Globus pallidus (tissue), 1 donor: ENCODE measurements around the gene OAF.
A peak's percentile ranks its signal among the peaks of the same experiment; 100 is the strongest.

Experiments used
- DNase-seq: peaks from one replicate; pipeline ENCODE4 v3.0.0-alpha.2; 2015; ENCODE audit warnings: low spot score

OAF gene

DNA sequence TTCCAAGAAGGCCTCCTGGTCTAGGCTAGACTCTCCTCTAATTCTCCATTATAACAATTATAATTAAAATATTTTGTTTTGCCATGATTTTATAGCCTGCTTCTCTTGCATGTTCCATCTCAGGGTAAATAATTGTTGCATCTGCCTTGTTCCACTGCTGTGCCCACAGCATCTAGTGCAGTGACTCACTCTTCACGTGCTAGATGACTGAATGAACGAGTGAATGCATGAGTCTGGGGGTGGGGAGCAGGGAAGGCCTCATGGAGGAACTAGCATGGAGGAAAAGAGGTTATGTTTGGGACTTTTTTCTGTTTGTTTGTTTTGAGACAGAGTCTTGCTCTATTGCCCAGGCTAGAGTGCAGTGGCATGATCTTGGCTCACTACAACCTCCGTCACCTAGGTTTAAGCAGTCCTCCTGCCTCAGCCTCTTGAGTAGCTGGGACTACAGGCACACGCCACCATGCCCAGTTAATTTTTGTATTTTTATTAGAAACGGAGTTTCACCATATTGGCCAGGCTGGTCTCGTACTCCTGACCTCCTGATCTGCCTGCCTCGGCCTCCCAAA lies 5.2 kb upstream of the OAF start:
- no peak for DNase-seq

DNA sequence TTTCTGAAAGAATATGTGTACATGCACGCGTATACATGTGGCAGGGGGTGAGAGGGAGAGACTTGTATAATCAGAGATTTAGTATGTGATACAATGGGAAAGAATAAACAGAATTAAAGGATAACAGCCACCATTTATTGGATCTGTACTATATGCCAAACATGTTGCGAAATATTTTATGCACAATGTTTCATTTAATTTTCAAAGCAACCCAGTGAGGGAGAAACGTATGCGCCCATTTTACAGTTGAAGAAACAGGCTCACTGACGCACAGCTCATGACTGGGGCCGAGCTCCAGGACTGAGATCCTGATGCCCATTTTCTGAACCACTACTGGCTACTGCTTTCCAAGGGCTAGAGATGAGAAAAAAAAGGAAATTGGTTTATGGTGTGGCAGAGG lies 3.3 kb upstream of the OAF start:
- no peak for DNase-seq

DNA sequence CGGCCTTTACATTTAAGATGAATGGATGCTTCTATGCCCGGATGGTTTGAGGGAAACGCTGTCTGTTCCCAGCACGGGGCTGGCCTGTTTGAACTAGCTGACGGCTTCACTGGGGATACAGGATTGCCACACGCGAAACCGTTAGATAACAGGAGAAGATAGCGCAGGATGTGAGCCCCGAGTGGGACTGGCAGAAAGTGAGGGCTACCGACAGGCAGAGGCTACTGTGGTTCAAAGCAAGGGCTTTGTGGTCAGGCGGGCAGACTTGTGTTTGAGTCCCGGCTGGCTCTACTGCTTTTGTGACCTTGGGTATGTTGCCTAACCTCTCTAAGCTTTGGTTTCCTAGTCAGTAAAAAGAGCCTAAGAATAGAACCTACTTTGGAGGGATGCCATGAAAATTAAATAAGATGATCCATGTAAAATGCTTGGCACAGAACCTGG lies 2.8 kb upstream of the OAF start:
- no peak for DNase-seq

DNA sequence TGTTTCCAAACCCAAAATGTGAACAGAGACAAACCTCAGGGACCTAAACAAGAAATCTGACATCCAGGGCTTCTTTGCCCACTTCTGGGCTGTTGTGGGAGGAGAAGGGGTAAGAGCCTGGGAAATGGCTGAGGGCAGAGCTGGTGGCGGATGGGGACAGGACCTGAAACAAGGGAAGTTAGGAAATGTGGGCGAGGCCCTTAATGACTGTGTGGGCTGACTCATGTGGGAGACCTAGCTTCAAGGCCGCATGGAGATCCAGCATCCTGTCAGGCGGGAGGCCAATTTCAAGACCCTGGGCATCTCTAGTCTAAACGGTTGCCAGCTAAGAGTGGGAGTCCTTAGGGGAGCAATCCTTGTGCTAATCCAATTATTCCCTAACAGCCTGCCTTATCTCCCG lies 2.1 kb upstream of the OAF start:
- no peak for DNase-seq

DNA sequence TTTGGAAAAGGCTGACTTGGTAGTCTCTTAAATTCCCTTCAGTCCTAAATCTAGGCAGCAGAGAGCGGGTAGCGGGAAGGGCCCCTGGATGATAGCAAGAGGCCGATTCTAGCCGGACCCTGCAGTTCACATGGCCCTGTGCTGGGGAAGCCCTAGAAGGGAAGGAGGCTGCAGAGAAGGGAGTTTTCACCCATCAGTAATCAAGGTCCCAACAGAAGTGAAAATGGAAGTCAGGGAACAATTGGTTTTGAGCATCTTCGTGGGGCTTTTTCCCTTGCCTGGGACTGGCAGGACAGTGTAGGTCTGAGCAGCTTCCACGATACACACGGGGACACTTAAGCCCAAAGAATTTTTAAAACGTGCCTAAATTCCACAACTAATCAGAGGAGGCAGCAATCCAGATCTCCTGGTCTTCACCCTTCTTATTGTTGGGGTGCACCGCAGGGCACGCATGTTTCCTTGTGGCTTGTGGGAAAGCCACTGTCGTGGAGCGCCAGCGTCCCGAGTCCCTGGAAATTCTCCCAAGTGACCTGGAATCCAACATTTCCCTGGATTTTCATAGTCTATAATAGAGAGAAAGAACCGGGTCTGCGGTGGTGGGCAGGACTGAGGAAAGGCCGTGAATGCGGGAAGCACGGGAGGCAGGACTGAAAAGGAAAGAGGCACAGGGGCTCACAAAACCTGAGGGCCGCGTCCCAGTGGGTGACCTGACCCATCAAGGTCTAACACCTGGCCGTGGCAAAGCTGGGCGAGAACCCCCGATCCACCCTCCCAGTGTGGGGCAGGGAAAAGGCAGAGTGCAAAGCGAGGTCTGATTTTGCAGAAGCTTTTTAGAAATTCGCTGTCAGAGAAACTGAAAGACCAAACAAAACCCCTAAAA lies 846 bp upstream of the OAF start:
- DNase-seq = no peak

DNA sequence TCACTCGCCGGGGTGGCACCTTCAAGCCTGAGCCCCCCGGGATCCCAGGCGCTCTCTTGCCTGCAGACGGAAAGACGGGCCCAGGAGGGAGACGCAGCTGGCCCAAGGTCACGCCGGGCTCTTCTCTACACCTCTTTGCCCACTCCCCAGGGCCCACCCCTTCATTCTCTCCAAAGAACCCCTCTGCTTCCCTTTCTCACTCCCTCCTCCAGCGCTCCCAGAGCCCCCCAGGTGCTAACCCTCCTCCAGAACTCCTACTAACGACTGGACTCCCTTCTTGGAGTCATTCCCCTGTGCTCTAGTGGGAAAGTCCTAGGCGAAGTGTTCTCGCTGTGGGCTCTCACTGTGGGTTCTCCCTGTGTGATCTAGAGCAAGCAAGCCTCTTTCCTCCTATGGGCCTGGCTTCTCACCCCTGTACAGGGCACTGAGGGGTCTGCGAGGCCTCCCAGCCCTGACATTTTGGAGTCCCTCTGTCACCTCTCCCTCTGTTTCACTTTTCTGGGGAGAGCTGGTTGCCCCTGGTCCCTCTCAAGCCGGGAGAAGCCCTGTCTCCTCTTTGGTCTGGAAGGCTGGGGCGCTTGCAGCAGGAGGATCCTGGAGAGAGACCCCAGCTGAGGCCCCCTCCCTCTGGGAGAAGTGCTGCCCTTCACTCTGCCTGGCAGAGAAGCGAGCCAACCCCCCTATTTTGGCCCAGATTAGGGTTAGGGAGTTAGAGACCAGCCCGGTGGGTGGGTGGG lies 858 bp downstream of the OAF start:
- DNase-seq = no peak

DNA sequence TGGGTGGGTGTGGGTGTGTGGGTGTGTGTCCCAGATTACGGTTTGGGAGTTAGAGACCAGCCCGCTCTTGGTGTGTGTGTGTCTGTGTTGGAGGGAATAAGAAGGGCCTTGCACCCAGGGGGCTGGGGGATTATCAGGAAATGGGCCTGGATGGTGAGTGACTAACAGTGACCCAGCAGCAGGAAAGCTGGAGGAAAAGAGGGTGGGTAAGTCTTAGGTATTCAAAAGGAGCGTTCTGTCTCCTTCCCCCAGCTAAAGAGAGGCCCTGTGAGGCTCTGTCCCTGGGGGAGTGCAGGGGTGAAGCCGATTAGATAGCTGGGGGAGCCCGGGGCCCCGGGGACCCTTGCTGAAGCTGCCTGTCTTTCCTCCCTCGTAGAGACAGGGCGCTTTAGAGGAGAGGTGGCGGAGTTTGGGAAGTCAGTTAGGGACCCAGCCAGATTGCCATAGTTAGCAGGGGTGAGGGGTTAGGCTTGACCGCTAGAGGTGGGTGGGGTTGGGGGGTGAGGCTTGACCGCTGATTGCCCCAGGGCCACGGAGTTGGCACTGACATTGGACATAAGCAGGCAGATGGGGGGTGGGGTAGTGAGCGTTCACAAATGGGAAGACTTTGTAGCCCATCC lies 1.5 kb downstream of the OAF start:
- no peak for DNase-seq

DNA sequence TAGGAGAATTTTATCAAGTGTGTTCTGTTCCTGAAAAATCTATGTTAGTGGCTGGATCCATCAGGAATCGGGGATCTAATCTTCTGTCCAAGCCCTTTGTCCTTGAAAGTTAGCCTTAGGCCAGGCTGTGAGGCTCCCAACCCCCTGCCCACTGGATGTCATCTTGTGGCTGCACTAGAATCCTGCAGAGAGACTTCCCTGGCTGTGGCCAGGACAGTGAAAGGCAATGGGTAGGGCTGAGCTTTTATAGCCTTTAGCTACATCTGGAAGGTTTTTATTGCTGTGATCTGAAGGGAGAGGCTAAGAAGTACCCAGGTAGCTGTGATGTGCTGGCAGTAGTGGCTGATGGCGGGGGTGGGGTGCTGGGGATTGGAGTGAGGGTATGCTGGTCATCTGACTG lies 2.1 kb downstream of the OAF start:
- no peak for DNase-seq

DNA sequence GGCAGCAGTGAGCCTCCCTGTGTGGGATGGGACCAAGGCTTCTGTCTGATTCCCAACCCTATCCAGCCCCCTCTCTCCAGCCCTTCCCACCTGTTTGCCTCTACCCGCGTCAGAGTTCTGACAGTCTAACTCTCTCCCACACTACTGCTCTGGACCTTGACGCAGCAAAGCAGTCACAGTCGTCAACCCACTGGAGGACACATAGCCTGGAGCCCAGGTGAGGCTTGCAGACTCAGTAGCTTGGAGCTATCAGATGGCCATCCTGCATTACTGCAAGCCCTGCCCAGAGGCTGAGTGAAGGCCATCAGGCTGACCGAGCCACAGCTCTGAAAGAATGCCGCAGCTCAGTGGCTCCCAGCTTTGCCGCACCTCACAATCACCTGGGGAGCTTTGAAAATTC lies 3.7 kb downstream of the OAF start:
- no peak for DNase-seq

DNA sequence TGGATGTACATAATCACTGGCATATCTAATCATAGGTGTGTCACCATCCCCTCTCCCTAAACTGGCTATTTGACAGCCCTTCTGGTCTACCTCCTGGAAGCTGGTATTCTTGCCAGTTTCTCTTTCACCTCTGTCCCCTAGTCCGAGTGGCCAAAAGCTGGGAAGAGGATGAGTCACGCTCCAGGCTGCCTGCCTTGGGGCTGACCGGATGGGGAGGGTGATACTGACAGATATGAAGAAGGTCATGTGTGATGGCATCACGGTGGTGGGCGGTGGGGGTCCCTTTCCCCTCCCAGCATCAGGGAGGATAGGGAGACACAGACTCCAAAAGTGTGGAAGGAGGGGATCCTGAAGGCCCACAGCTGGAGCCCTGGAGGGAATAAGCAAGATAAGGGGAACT lies 4.8 kb downstream of the OAF start:
- no peak for DNase-seq

DNA sequence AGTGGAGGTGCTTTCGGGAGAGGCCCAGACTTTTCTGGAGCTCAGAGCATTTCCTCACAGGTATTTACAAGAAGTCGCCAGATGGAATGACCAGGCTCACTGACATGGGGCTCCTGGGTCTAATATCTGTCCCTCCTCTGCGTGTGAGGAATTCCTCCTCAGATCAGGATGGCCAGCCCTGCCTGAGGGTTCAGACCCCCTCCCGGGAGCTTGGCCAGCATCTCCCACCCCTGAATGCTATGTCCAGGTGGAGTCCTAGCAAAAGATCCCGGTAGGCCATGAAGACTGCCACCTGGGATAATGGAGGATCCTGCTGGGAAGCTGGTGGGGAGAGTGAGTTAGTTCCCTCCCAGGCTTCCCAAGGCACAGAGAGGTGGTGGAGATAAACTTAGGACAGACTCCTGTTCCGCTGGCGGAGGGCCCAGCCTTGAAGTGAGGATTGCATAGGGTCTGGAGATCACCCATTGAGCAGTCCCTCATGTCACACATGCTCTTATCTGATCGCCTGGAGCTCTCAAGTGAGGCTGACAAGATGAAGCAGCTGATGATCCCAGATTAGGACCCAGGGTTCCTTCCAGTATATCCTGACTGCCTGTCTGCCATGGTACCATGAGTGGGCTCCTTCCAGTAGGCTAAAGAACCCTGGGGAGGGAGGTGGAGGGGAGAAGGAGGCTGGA lies 5.7 kb downstream of the OAF start:
- no peak for DNase-seq

DNA sequence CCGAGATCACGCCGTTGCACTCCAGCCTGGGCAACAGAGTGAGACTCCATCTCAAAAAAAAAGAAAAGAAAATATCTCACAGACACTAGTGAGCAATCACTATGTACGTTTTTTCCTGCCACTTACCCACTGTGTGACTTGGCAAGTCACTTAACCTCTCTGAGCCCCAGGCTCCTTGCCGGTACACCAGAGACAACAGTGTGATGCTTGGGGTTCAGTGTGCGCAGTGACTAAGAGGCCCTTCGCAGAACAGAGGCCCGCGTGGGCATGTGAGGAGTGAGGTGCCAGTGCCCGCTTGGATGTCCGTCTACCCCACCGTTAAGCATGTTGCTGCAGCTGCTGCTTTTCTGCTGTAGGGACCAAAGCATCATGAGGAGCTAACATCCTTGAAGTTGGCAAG lies 6.7 kb downstream of the OAF start:
- no peak for DNase-seq

DNA sequence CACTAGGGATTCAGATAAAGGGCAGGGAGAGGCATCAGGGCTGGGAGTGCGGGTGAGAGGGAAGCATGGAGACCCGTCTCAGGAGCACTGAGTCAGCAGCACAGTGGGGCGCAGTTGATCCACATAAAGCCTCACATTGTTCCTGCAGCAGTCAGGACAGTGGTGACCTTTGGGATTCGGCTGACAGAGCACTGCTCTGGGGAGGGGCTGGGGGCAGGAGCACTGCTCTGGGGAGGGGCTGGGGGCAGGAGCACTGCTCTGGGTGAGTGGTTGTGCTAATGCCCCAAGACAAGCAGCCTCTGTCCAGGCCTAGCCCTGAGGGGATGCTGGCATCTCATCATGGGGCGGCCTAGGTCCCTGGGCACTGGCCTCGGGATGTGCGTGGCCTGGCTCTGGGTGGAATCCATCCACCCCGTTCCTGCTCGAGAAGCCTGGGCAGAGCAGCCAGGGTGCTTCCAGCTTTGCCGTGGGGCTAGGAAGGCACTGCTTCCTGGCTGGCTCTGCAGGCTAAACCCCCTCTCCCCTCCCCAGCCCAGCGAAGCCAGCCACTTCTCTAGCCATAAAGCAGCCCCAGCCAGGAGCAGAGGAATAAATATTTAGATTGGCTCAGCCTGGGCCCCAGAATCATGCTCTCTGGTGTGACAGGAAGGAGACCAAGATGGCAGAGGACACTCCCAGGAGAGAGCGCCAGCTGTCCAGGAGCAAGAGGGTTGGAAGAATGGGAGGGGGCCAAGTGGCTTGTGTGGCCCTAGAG lies 7.3 kb downstream of the OAF start:
- peak; percentile 87 for DNase-seq

DNA sequence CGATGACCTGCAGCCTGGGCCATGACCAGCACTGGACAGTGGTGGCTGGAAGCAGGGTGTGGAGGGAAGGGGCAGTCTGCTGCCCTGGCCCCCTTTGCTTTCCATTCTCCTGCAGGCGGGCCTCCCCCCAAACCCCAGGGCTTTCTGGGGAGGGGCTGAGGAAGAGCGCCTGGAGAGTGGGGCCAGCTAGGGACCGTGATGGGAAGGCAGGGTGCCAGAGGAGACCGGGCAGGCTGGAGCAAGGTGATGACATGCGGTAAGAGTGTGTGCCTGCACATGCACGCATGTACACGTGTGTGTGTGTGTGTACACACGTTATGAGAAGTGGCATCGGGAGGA lies 7.8 kb downstream of the OAF start:
- DNase-seq = no peak

DNA sequence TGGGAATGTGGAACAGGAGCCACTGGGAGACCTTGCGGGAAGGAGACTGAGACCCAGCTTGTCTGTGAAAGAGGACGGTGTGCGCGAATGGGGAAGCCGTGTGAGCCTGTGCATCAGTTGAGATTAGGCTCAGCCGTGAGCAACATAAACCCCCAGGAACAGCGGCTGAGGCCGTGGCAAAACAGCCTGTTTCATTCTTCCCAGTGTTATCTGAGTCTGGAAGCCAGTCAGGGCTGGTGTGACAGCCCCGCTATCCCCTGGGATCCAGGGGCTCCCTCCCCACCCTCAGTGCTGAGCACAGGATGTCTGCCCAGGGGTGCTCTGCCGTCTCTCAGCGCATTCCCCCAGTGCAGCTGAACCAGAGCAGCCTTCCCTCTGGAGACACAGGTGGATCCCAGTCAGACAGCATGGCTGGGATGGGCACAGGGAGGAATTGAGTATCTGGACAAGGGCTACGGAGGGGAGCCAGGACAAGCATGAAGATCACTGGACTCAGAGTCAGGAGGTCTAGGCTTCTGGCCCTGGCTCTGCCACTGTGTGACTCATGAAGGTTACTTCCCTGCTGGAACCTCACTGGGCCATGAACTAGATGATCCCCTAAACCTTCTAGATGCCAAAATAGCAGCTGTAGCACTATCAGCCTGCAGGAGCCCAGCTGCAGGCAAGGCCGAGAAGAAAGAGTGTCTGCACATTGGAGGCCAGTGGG lies 8.6 kb downstream of the OAF start:
- no peak for DNase-seq

DNA sequence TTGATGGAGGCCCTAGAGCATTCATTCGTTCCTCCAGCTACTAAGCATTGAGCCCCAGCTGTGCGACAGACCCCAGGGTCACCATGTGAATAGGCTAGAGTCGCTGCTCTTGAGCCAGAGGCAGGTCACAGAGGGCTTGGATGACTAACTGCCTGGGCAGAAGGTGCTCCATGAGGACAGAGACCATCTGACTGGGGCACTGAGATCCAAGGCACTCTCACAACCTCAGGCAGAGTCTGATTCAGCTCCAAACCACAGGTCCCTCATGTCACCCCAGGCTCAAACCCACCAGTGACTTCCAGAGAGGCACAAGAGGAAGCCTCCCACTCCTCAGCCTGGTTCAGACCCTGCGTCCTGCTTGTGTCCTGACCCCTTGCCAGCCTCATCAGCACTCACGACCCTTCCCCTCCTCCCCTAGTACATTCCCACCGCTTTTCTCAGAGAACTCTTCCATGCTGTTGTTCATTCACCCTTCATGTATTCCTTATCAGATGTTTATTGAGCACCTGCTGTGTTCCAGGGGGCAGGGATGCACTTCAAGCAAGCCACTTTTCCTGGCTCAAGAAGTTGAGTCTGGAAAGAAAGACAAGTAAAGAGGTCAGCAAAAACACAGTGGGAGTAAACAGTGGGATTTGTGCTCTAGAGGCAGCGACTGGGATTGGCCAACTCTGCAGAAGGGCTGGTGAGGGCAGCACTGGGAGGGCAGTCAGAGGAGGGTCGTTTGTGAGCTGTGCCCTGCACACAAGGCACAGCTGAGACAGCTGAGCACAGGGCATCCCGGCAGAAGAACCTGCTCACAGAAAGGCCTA lies 9.3 kb downstream of the OAF start:
- no peak for DNase-seq

DNA sequence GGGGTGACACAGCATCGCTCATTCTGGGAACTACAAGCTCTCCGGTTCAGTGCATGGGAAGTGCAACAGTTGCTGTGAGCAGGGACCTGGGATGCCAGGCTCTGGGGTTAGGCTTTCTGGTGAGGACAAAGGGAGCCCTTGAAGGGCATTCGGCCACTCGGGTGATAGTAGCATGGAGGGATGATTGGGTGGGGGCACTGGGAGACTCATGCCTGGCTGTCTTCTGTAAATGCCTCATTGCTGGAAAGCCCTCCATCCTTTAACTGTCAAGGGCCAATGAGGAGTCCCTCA lies 9.9 kb downstream of the OAF start:
- no peak for DNase-seq

DNA sequence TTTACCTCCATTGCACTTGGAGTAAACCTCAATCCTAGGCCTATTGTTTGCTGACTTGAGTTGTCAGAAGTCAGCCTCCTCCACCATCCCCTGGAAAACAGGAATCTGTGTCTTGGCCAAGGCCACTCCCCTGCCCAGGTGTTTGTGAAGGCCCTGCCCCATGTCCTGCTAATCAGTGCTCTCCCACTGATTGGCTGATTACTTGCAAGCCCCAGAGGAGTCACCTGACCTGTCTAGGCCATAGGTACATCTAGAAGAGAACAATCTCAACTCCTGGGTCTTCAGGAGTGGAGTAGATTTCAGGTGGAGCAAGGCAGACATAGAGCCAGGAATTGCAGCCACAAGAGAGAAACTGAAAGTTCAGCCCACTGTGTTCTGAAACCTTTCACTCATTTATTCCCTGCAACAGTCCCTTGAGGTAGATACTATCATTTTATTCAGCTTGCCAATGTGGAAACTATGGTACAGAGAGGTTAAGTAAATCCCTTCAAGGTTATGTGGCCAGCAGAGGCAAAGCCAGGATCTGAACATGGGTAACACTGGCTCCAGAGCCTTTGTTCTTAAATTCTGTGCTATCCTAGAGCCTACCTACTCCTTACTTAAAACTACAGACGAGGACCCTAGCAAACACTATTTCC lies 10.4 kb downstream of the OAF start:
- DNase-seq = no peak

DNA sequence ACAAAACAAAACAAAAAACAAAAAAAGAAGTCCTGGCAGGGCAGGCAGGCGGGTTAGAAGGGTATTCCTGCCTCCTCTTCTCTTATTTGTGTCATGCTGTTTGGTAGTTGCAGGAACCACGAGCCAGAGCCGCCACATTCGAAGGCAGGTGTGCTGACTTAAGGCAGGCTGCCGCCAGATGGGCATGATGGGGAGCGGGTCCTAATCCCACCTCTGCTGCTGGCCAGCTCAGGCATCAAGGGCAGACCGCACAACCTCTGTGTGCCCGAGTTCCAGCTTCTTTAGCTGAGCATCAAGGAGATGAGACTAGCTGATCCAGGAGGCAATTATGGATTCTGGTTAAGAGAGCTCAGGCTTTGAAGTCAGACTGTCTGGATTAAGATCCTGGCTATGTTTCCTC lies 12.1 kb downstream of the OAF start:
- no peak for DNase-seq

DNA sequence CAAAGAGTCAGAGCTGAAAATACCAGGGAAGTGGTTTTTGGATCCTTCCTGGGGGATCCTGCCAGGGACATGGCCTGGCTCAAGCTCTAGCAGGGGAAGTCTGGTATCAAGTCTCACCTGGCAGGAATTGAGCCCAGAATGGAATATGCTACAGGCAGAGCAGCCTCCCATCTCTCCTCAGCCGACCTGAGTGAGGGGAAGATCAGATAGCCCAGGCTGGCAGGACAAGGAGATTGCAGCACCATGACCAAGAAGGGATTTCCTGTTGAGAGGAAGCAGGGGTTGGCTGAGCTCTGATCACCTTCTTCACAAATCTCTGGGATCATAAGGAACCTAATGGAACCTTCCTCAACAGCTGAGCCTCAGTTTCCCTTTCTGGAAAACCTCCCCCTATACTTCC lies 13.0 kb downstream of the OAF start:
- DNase-seq = no peak
